HG02623 (cell line): Measurements from ENCODE around the gene TMPRSS6.

Source experiments
- ATAC-seq: cut with Tn5 transposase; IDR thresholded peaks from one replicate; pipeline ENCODE4 v1.9.1; 2021; ENCODE audit warnings: moderate library complexity; ENCODE audit not compliant: unreplicated experiment

The TMPRSS6 gene

DNA sequence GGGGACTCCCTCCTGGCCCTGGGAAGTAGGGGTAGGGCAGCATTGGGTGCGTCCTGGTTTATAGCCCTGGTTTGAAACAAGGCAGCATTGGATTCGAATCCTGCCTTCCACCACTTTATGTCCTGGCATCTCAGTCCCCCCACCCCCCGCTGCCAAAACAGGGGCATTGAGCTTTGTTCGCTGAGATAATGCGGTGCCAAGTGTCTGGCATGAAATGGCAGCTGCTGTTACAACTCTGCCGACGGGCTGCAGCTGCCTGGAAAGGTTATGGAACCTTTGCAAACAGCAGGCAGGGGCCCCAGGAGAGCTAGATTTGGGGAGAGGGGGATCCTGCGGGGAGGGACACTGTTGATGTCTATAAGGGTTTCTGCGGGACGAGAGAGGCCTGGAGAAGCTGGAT is 92.2 kb downstream of the TMPRSS6 start:
- no peak for ATAC-seq

- ATAC-seq = no peak
Observed at GRCh38 chr22:37016134-37016910, 93.2 kb downstream of the TMPRSS6 start.

DNA sequence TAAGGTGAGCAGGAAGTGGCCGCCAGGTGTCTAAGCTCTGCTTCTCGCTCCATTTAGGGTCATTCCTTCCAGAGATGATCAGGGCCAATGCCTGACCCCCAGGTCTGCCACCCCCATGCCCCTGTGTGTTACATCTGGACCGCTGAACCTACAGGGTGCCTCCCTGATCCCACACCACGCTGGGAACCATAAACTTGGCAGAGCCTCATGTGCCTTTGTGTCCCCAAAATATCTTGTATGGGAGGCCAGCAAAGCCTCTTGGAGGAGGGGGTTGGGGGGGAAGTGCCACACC is 94.0 kb downstream of the TMPRSS6 start:
- no peak for ATAC-seq
